GM12892 (cell line): Measurements from ENCODE around the gene TCTA.

Source experiments
- POLR2AphosphoS5 ChIP-seq: IDR thresholded peaks from 2 replicates; pipeline ENCODE4 v1.6.1; 2011; ENCODE audit warnings: low read depth, low read length, control low read depth
- TAF1 ChIP-seq: IDR thresholded peaks from 2 replicates; pipeline ENCODE4 v1.6.1; 2011; ENCODE audit warnings: low read depth, mild to moderate bottlenecking, control low read depth, low read length, borderline replicate concordance

DNA sequence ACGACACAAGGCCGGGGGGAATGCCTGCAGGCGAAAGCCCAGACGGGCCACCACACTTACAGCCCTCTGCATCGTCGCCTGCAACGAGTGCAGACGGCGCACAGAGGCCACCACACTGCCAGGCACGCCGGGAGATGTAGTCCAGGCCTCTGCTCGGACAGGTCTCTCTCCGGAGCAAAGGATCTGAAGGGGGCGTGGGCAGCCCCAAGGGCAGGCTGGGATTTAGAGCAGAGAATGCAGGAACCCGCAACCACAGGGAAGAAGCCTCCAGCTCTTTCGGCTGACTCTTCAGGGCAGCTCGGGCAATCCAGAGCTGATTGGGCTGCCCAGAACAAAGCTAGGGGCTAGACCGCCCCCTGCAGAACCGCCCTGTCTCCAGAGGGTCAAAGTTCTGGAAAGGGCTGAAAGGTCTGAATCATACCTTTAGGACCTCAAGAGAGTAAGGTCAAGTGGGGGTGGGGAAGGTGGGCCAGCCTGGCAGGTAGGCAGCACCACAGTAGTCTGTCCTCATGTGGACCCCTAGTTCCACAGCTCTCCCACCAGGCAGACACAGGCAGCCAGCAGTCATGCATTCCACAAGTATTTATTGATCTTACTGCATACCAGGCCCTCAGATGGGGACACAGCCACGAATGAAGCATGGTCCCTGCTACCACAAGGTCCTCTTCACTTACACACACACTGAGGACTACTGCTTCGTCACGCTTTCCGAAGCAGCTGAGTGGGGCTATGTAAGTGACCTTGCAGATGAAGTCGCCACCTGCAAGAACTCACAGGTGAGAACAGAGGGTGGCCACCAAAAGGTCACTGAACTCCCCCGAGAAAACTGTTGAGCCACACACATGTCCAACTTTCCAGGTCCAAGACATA is 10.4 kb downstream of the TCTA start, which contains the start of gene AMT:
- no peak for TF ChIP-seq TAF1
- TF ChIP-seq POLR2AphosphoS5, result no peak
